AG04449 (cell line): Measurements from ENCODE around the gene MINDY3.

Source experiments
- CTCF ChIA-PET: fragments of 350-600 bp; formaldehyde crosslinking; extraction: SDS; loops from one replicate; lab custom pipeline; 2021; ENCODE audit warnings: antibody characterized with exemption; lab: Yijun Ruan, JAX
- POLR2A ChIA-PET: fragments of 400-600, 350-600 bp; formaldehyde crosslinking; extraction: SDS; loops from one replicate; lab custom pipeline; 2020; ENCODE audit warnings: antibody characterized with exemption, inconsistent platforms; lab: Yijun Ruan, JAX
- DNase-seq: peaks from one replicate; pipeline ENCODE4 v3.0.0-alpha.2; 2010; ENCODE audit warnings: low read depth, low spot score
- H3K4me3 ChIP-seq: 2 replicates; pipeline ENCODE4 v1.5.1; 2011; ENCODE audit warnings: low read depth, mild to moderate bottlenecking, control low read depth, low read length
- TF ChIP-seq, protein P1 (sequence below): IDR thresholded peaks from one replicate; pipeline ENCODE4 v1.5.1; 2011; ENCODE audit warnings: mild to moderate bottlenecking, moderate library complexity, low read length, control low read depth, inconsistent platforms; ENCODE audit not compliant: insufficient read depth; ENCODE audit errors: missing control alignments

The MINDY3 gene

GRCh38 chr10:15869935-15870334 lies 9.6 kb upstream of the MINDY3 start:
- TF ChIP-seq, protein P1, sequence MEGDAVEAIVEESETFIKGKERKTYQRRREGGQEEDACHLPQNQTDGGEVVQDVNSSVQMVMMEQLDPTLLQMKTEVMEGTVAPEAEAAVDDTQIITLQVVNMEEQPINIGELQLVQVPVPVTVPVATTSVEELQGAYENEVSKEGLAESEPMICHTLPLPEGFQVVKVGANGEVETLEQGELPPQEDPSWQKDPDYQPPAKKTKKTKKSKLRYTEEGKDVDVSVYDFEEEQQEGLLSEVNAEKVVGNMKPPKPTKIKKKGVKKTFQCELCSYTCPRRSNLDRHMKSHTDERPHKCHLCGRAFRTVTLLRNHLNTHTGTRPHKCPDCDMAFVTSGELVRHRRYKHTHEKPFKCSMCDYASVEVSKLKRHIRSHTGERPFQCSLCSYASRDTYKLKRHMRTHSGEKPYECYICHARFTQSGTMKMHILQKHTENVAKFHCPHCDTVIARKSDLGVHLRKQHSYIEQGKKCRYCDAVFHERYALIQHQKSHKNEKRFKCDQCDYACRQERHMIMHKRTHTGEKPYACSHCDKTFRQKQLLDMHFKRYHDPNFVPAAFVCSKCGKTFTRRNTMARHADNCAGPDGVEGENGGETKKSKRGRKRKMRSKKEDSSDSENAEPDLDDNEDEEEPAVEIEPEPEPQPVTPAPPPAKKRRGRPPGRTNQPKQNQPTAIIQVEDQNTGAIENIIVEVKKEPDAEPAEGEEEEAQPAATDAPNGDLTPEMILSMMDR, result no peak
- ChIA-PET POLR2A (no interaction called here), CTCF (interaction anchor here (1.4 kb wide), 1 partner anchor 9 kb away, joined by 4 read pairs; no protein-coding TSS in a partner anchor)
- DNase-seq, result no peak
- no peak overlapping the region for H3K4me3 ChIP-seq

- no peak overlapping the region for H3K4me3 ChIP-seq
- no peak for DNase-seq
Measured at GRCh38 chr10:15868006-15868405, 7.7 kb upstream of the MINDY3 start.

DNA sequence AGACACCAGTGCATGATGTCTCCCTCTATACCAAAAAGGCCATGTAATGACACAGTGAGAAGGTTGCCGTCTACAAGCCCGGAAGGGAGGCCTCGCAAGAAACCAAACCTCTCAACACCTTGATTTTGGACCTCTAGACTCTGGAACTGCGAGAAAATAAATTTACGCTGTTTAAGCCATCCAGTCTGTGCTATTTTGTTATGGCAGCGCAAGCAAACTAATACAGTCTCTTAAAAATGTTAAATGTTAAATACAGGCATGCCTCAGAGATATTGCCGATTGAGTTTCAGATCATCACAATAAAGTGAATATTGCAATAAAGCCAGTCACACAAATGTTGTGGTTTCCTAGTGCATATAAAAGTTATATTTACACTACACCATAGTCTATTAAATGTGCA lies 5.0 kb upstream of the MINDY3 start:
- POLR2A ChIA-PET, result no interaction called here
- CTCF ChIA-PET, result no interaction called here
- no peak for DNase-seq
- TF ChIP-seq, protein P1, result no peak
- H3K4me3 ChIP-seq, result no peak overlapping the region

More at GRCh38 chr10:15868006-15868405, 7.7 kb upstream of the MINDY3 start:
- POLR2A ChIA-PET, result no interaction called here
- TF ChIP-seq, protein P1, result no peak
- CTCF ChIA-PET, result no interaction called here

DNA sequence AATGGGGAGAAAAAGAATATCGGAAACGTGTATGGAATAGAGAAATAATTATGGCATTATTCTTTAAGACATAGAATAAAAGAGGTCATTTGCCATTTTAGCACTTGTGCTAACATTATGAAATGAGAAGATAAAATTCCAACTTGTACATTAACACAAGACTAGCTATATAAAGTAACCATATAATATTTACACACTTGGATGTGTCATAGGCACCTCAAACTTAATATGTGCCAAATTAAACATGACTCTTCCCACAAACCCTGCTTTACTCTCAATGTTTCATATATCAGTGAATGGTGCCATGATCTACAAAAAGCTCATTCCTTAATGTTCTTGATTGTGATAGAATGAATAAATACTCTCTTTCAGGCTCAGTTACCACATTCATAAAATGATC lies 4.1 kb upstream of the MINDY3 start:
- CTCF ChIA-PET, result no interaction called here

DNA sequence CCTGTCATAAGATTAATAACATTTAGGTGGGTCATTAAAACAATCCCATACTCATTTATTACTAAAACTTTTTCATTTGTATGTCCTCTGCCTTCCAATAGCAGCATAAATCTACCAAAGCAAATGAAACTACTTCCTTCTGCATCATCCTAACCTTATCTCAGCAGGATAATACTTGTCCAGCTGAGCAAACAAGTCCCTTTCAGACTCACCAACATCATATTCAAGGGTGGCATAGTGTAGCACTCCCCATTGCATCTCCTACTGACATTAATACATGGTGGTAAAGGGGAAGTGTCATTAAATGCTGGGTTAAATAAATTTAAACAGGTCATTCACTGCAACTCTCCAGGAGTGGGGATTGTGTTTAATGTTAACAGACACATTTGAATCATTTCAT lies 3.4 kb upstream of the MINDY3 start:
- POLR2A ChIA-PET, result no interaction called here
- DNase-seq, result no peak
- TF ChIP-seq, protein P1, result no peak
- CTCF ChIA-PET, result no interaction called here
- H3K4me3 ChIP-seq, result no peak overlapping the region

More for the DNA sequence above, 4.1 kb upstream of the MINDY3 start:
- POLR2A ChIA-PET, result no interaction called here
- TF ChIP-seq, protein P1, result no peak
- DNase-seq, result no peak
- no peak overlapping the region for H3K4me3 ChIP-seq

DNA sequence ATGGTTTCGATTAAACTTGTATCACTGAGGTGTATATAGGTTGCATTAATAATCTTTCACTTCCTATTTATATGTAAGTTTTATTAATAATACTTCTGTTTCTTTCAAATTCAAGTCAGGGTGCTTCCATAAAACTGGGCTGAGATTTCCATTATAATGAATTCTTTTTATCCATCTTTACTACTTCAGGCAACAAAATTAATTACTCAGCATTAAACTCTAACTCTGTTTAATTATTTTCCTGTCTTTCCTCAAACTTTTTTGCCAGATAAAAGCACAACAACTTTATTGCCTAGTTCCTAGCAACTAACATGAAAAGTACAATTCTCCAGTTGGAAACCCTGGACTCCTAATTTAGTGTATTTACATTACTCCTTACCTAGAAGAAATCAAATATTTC lies 3.0 kb upstream of the MINDY3 start:
- no peak overlapping the region for H3K4me3 ChIP-seq
- ChIA-PET CTCF (no interaction called here), POLR2A (no interaction called here)
- no peak for DNase-seq
- TF ChIP-seq, protein P1, result no peak
